LoVo (cell line): Measurements from ENCODE around the gene IL21.
A peak's percentile ranks its signal among the peaks of the same experiment; 100 is the strongest.

Experiments
- DNase-seq: peaks from one replicate; pipeline ENCODE4 v3.0.0-alpha.2; 2016; ENCODE audit warnings: low spot score

The IL21 gene

GRCh38 chr4:122633211-122633610, 12.3 kb upstream of the IL21 start:
- DNase-seq = no peak

GRCh38 chr4:122632396-122633143, 11.7 kb upstream of the IL21 start:
- no peak for DNase-seq

- DNase-seq = no peak
Observed at GRCh38 chr4:122625156-122625555, 4.3 kb upstream of the IL21 start.

GRCh38 chr4:122624205-122624604, 3.3 kb upstream of the IL21 start:
- no peak for DNase-seq

GRCh38 chr4:122623637-122624166, 2.8 kb upstream of the IL21 start:
- DNase-seq = no peak

- no peak for DNase-seq
Observed at GRCh38 chr4:122622400-122622799, 1.5 kb upstream of the IL21 start.

- DNase-seq = no peak
Observed at GRCh38 chr4:122619611-122620010, 1.3 kb downstream of the IL21 start.

GRCh38 chr4:122617597-122618593, 3.0 kb downstream of the IL21 start:
- DNase-seq = no peak

- no peak for DNase-seq
Observed at GRCh38 chr4:122616915-122617596, 3.8 kb downstream of the IL21 start.

GRCh38 chr4:122614621-122615020, 6.2 kb downstream of the IL21 start:
- DNase-seq = no peak

GRCh38 chr4:122612540-122612939, 8.3 kb downstream of the IL21 start:
- DNase-seq = no peak

- no peak for DNase-seq
Observed at GRCh38 chr4:122606364-122607043, 14.4 kb downstream of the IL21 start.

GRCh38 chr4:122604146-122604545, 16.7 kb downstream of the IL21 start:
- DNase-seq = no peak

- DNase-seq = no peak
Observed at GRCh38 chr4:122603156-122603574, 17.7 kb downstream of the IL21 start.

GRCh38 chr4:122602277-122603142, 18.4 kb downstream of the IL21 start:
- peak; percentile 57 for DNase-seq

- no peak for DNase-seq
Observed at GRCh38 chr4:122591196-122591595, 29.7 kb downstream of the IL21 start.

GRCh38 chr4:122588453-122589238, 32.2 kb downstream of the IL21 start:
- DNase-seq = no peak

- no peak for DNase-seq
Observed at GRCh38 chr4:122584519-122584918, 36.3 kb downstream of the IL21 start.

- DNase-seq = no peak
Observed at GRCh38 chr4:122583906-122584305, 37.0 kb downstream of the IL21 start.
